GM12875 (cell line): Measurements from ENCODE around the gene RNPEPL1.

ENCODE experiments used
- H3K4me3 ChIP-seq: one replicate; pipeline ENCODE4 v1.5.1; 2011; ENCODE audit warnings: low read depth, low read length, control low read depth
- CTCF ChIP-seq: IDR thresholded peaks from 2 replicates; pipeline ENCODE4 v1.5.1; 2011; ENCODE audit warnings: low read depth, mild to moderate bottlenecking, control low read depth, inconsistent platforms, low read length, moderate library complexity, borderline replicate concordance; ENCODE audit not compliant: insufficient read depth

RNPEPL1 gene

GRCh38 chr2:240557101-240557751, 11.1 kb upstream of the RNPEPL1 start:
- H3K4me3 ChIP-seq = no peak overlapping the region
- TF ChIP-seq CTCF = no peak

GRCh38 chr2:240557808-240558207, 10.5 kb upstream of the RNPEPL1 start, which contains the start of gene ANKMY1:
Gene ANKMY1, minus strand, starts transcription at chr2:240557988. Its CDS starts 653 bp downstream, at chr2:240557335.
- no peak for TF ChIP-seq CTCF
- H3K4me3 ChIP-seq = no peak within 1 kb of the TSS

- H3K4me3 ChIP-seq = no peak overlapping the region
Measured at GRCh38 chr2:240558236-240558761, 10.0 kb upstream of the RNPEPL1 start.

GRCh38 chr2:240559286-240559685, 9.0 kb upstream of the RNPEPL1 start:
- TF ChIP-seq CTCF = no peak
- H3K4me3 ChIP-seq = peak overlapping the region; percentile 10

More at GRCh38 chr2:240558236-240558761, 10.0 kb upstream of the RNPEPL1 start:
- no peak for TF ChIP-seq CTCF

GRCh38 chr2:240560084-240560479, 8.2 kb upstream of the RNPEPL1 start, which contains the start of gene DUSP28:
Gene DUSP28, plus strand, starts transcription at chr2:240560357. Its CDS starts 328 bp downstream, at chr2:240560685.
- TF ChIP-seq CTCF = no peak
- peak within 1 kb of the TSS; percentile 78 for H3K4me3 ChIP-seq

- peak overlapping the region; percentile 78 for H3K4me3 ChIP-seq
- TF ChIP-seq CTCF = peak; percentile 38; the same call in 1 of the 2 replicates
Measured at GRCh38 chr2:240560480-240561324, 7.6 kb upstream of the RNPEPL1 start.
